Ureter (tissue), 1 donor: ENCODE data around the gene EML4. TPM values are rescaled to one million over a fixed set of nuclear protein-coding genes. Genes with fewer than 3 reads are reported as not detected.
"Not testable (repeated sequence)": the region's sequence is repeated elsewhere in the genome, so short reads cannot be mapped to it uniquely, and the experiment has no call there.

Experiments
- DNase-seq: peaks from one replicate; pipeline ENCODE4 v3.0.0-alpha.2; 2020; ENCODE audit warnings: low spot score
- total RNA-seq: library from RNA; stranded (reverse); gene quantifications from one replicate; pipeline ENCODE4 v1.2.4, GENCODE V29; 2023
- donor health status: DM: yes; HTN: yes; CAD: no.

The EML4 gene
- total RNA-seq, 1 donor from 2014 or later: 99.1 TPM

DNA sequence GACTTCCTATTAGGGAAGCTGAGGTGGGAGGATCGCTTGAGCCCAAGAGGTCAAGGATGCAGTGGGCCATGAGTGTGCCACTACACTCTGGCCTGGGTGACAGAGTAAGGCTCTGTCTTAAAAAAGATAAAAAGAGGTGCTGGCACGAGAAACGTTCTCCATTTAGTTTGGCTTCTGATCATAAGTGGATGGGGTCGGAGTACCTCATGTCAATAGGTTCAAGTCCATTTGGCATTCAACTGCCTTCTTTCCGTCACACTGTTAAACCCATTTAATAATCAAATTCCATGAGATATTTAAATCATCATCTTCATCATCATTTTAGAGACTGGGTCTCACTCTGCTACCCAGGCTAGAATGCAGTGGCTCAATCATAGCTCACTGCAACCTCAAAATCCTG lies 182.7 kb downstream of the EML4 start:
- DNase-seq: no peak

DNA sequence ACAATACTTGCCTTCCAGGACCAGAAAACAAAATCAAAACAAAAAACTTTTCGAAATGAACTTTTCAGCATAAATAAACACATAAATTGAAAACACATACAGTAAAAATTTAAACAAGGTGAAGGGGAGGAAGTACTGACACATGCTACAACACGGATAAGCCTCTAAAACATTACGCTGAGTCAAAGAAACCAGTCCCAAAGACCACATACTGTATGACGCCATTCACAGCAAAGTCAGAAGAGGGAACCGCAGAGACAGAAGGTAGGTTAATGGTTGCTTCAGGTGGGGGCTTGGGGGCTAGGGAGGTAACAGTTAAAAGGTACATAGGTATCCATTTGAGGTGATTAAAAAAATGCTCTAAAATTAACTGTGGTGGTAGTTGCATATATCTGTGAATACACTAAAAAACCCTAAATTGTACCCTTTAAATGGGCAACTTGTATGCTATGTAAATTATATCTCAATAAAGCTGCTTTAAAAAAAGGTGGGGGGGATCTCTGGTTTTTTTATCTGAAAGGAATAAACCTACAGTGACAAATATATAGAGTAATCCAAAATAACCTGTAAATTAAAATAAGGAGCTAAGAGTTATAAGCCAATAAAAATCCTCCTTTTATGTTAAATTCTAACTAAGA lies 184.8 kb downstream of the EML4 start:
- no peak for DNase-seq

DNA sequence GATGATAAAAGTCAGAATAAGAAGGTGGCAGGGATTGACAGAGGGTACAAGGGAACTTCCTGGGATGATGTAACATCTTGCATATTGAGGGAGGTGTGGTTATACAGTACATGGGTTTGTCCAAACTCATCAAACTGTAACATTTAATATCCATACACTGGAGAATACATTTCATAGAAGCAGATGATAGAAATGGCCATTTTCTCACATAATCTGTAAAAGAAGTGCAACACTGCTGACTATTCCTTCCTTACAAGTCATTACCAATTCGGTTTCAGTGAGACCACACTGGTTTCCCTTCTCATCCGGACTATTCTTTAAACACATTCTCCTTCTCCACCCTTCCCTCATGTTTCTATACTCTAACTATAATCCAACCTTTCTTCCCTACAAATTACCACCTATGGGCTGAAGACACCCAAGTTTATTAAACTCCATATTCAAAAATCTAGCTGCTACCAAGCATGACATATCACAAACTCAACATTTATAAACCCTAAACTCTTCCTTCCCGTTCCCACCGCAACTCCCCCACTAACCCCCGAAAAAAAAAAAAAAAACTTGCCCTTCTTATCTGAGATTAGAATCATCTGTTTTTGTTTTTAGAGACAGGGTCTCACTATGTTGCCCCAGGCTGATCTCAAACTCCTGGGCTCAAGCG lies 190.3 kb downstream of the EML4 start:
- no peak for DNase-seq

DNA sequence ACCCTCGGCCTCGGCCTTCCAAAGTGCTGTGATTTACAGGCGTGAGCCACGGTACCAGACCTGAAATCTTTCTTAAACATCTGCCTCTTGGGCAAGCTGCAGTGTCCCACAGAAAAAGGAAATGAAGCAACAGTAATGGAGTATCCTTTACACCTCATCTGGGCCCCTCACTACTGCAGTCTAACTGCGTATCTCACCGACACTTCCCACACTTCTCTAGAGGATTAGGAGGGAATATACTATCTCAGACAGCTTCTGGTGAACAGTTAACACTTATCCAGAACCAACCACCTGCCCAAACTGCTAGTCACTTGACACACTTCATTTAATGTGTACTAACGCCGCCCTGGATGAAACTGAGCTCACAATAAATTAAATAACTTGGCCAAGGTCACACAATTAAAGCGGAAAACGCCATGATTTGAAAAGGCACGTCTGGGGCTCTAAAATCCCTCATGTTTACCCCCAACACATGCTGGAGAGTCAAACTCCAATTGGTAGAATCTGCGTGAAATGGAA lies 190.9 kb downstream of the EML4 start:
- no peak for DNase-seq

DNA sequence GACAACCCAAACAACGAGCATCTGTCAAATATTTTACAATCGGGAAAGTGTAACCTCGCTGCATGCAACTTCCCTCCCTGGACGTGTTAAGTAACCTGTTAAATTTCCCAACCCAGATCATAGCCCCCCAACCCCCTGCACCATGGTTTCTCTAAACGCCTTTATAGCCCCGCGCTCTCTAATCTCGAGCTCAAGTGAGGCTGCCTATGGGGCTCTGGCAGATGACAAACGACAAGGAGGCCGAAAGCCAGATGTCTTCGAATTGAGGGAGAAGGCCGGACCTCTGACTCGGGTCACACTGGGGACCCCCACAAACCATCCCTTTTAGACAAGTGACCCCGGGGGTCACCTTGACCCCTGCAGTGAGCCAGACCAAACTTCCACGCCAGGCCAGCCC lies 191.3 kb downstream of the EML4 start:
- no peak for DNase-seq

DNA sequence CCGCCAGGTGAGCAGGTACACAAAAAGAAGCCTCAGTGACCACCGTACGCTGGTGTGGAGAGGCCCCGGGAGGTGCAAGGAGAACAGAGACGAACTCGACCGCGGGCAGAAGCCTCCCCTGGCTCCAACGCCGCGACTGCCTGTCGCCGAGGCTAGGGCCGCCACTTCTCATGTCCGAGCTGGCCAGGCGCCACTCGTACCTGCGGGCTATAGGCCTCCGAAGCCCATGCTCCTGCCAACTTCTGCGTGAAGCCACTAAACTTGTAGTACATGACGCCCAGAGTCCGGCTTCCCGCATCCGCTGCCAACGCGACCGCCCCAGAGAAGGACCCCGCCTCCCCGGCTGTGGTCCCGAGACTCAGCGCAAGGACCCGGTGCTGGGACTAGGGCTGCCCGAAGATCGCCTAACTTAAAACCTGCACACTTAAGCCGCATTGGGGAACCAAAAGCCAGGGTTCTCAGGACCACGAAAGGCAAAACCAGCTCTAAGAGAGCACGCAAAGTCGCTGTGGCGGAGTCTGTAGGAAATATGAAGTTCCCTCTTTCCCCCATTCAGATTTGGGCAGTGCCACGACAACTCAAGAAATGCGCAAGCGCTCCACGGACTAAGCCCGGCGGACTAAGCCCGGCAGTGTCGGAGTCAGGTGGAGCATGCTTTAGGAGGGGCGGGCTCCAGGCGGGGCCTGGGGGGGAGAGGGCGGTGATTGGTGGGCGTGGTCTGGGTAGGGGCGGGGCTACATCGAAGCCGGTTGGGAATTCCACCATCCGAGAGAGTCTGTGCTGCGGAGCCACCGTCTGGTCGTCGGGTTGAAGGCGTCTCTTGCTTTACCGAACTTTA lies 192.0 kb downstream of the EML4 start, which contains the start of gene COX7A2L:
Gene COX7A2L, minus strand, starts transcription at position 328 of the 838 bp plus-strand sequence. Its CDS starts 56 bp downstream, at position 272.
- peak; percentile 99 for DNase-seq

DNA sequence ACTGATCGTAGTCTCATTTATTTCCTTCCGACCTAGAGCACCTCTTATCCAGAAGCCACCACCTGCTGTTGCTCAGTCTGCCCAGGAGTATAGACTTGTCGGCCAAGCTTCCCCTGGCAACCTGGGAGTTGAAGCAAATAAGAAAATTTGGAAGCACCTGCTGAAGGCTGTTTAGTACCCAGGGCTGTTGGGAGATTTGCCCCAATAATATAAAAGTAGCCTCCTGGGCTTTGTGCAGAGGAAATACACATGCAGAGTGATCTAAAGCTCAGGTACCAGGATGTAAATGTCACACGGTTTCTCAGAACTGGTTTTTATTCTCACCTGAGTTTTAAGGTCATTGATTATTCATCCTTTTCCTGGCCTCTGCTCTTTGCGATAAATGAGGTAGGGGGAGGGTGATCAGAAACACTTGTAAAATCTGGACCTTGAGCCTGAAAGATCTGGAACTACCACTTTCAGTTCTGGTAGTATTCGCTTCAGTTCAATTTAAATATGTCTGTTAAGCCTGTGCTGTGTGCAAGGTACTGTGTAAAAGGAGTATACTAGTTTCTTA lies 192.7 kb downstream of the EML4 start:
- no peak for DNase-seq

DNA sequence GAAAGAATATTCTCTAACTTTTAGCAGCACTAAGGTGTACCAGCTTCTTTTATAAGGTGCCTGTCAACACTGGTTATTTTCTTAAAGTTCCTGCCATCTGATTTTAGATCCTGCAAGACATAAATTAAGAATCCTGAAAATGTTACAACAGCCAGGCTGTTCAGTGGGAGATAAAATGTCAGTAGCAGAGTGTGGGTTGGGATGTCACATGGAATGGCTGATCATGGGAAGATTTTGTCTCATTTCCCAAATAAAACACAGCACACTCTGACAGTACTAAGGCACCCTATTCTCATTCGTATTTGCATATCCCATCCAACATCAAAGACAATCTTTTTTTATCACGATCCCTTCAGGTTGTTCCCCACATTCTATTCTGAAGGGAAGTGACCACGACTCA lies 194.3 kb downstream of the EML4 start:
- no peak for DNase-seq

DNA sequence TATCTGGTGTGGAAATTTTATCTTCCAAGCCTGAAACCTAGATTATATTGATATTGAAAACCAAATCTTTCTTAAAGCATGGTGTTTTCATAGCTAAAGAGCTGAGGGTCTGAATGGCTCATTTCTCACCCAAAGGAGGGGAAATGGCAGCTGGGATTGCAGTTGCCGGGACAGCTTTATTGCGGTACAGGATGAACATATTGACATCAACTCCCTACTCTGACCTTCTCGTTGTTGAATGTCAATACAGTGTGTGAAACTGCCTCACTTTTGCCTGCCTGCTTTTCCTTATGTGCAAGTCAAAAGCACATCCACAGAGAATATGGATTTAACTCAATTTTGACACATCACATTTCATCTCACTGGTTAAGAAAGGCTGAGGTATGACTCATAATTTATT lies 195.5 kb downstream of the EML4 start:
- DNase-seq: no peak

DNA sequence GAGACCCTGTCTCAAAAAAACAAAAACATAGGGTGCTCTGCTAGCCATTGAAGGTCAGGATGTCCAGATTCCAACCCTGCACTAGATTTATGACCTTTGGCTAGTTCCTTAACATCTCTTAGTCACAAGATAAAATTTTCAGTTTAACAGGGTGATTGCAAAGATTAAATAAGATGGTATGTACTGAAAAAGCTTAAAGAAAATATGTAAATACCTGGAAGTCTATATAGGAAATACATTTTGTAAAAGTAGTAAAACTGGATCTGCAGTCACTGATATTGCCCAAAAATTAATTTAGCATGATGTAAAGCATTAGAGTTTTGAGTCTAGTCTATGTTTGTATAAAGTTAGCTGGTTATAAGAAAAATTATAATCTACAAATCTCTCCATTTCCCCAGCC lies 197.3 kb downstream of the EML4 start:
- no peak for DNase-seq

DNA sequence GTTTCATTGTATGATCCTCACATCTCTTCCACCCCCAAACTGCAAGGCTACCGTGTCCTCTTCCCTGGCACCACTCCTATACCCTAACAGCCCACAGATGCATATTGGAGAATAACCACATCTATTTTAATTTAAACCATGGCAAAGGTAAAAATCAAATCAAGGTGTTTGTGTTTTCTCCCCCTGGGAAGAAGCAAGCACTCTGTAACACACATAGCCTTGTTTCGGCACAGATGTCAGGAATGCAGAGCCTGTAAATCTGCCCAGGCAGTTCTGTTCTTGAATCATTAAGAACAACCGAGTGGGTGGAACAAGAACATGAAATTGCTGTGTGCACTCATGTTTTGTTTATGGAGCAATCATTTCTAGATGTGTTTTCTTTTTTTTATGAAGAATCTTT lies 198.7 kb downstream of the EML4 start:
- DNase-seq: no peak

DNA sequence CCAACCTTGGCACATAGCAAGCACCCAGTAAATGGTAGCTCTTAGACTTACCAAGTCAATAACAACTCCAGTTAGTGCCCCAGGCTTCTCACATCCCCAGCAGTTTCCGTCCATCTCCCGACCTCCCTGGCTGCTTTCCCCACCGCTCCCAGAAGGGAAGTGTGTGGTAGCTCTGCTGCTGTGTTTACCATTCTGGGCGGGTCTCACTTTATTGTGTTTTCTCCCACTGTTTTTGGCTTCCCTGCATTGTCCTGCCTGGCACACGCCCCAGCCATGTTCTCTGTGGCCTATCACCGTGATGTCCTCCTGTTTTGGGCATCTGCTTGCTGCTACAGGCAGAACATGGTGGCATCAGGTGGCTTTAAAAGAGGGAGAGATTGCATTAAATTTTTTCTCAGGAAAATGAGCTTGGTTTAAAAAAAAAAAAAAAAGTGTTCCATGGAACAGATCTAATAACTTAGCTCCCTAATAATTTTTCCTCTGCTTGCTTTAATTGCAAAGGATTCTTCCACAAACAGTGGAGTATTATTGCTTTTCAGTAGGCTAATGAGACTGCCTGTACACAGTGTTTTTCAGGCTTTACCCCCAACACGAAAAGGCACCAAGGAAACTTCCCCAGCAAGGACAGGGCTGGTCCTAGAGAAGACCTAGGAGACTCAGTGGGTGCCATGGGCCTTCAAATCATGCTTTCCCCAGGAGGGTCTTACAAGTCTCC lies 199.8 kb downstream of the EML4 start:
- no peak for DNase-seq

DNA sequence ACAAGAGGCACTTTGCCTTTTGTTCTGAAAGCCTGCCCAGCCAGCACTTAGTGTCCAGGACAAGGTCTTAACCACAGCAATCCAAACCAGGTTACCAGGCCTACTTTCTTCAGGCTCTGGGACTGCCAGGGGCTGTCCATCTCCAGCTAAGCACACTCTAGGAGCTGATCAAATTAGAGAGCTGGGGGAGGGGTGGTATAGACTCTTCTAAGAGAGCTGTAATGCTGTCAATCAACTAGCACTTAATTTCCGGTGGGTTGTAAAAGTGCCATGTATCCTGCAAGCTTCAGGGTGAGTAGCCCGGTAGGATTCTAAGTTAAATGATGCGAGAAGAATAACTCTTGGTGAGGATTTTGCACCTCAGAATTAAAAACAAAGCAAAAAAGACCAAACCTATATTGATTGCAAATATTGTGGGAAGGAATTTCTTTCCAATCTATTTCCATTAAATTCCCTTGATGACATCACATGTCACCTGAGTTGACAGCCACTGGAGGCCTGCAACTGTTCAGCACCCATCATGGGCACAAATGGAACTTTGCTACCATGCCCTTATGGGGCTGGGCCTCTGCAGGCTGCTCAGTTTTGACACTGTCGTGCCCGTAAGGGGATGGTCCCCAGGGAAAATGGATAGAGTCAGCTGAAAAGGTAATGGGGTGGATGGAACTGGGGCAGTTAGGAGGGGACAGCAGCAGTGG lies 200.5 kb downstream of the EML4 start:
- DNase-seq: no peak

DNA sequence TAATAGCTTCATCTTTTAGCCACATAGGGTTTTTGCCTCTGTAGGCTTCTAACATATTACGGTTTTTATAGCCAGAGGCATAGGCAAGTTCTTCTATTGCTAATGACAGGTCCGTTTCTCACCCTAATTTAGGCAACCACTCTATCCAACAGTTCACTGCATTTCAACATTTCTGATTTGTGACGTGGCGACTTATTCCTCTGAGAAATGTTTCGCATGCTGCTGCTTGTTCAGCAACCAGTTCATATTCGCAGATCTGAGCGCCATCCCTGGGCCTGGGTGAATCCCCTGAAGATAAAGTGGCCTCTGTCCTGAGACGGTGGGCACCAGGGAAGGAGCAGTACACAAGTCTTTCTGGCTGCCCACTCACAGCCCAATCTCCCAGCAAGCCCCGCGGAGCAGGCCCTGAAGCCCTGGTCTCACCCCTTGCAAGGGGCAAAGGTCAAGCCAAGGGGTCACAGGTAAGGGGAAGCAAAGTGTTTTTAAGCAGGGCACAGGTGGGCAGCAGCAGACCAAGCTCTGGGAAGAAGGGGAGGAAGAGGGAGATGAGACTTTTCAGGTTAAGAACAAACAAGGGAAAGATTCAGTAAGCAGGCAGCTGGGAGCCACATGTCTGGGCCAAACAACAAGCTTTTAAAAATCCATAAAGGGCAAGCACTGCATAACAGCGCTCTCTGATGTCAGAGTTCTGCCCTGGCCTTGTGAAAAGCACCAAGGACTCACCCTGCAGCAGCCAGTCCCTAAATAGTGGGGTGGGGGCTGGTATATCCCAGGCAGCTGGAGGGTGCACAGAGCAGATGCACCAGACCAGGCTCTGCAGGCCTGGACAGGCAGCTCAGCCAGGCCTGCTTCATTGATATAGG lies 202.7 kb downstream of the EML4 start:
- DNase-seq: no peak

DNA sequence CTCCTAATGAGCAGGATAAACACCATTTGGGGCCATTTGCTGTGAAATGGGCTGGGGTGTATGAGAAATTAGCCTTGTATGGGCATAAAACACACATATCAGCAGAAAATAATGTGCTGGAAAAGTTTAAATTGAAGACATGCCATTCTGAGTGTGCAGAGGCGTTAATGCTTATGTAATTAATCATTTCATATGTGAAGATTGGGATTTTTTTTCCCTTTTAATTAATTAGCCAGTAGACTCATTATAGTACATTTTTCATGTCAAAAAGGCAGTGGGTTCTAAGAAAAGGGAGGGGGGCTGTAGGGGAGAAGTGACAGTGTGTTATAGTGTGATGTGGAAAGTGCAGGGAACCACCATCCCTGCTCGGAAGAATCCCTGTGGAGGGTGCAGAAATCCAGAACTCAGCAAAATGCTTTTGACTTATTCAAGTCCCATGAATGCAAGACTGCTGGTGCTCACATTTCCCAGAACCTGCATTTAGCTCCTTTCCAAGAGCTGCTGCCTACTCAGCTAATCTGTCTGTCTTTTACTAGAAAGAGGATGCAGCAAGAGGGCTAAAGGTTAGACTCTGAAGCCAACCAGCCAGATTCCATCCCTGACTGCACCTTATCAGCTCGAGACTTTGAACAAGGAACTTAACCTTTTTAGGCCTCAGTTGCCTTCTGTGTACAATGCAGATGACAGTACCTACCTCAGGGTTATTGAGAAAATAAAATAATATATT lies 203.5 kb downstream of the EML4 start:
- DNase-seq: no peak

DNA sequence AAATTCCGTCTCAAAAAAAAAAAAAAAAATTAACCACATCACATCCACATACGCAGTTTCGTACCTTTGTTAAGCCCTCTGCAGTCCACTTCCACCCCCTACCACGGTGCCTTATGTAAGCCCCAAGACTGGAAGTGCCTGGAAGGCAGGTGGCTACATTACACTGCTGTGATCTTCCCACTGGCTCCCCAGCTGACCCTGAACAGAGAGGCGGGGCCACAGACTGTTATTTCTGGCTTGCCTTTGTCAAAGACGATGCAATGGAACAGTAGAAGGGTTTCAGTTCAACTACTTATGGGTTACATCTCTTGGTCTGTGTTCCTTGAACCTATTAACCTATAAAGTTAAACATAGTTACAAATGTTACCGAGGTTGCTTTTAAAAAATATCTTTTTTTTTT lies 207.6 kb downstream of the EML4 start:
- no peak for DNase-seq

DNA sequence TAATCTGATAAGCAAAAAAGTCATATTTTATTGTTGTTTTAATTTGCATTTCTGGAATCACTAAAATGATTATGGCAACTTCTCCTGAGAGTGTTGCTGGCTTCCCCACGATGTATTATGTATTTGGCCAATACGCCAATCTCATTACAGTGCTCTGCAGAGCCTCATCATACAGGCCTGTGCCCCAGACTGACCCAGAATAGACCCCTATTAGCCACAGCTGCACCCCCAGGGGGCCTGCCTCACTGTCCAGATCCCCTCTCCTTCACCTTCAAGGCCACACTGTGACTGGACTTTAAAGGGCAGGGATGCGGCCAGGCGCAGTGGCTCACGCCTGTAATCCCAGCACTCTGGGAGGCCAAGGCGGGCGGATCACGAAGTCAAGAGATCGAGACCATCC lies 209.3 kb downstream of the EML4 start:
- no peak for DNase-seq

DNA sequence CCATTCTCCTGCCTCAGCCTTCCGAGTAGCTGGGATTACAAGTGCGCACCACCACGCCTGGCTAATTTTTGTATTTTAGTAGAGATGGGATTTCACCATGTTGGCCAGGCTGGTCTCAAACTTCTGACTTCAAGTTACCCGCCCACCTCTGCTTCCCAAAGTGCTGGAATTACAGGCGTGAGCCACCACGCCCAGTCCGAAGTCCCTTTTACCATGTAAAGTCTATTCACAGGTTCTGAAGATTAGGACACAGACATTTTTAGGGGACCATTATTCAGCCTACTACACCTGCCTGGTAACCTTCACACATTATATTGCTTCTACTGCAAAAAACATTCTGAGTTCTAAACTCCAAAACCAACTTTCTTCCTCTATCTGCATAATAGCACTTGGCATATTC lies 210.9 kb downstream of the EML4 start:
- DNase-seq: not testable (repeated sequence)

DNA sequence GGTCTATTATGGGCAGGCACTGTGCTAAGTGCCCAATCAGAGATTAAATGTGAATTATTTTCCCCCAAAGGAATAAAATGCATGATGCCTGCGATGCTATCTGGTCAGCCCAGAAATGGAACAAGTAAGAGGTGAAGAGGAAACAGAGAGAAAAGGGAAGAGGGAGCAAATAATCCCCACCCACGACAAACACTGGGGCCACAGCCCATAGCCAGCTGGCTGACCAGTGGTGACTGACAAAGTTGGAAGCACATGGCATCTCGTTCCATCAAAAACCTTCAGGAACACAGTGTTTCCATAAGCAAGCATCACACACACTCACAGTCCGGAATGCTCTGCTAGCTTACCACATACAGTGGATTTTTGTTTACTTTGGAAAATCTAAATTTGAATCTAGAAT lies 213.0 kb downstream of the EML4 start:
- DNase-seq: no peak
